Measurements from ENCODE around the gene PGAM5. TPM values are rescaled to one million over a fixed set of nuclear protein-coding genes. Genes with fewer than 3 reads are reported as not detected.
"Not testable (repeated sequence)": the region's sequence is repeated elsewhere in the genome, so short reads cannot be mapped to it uniquely, and the experiment has no call there.

Gene PGAM5
- total RNA-seq, 4 donors from 2014 or later: 22.9 to 50.7 (median 33.2) TPM

GRCh38 chr12:132687211-132688164, 23.2 kb upstream of the PGAM5 start, which contains the start of the genes POLE and PXMP2:
Gene POLE (minus strand): TSS chr12:132687342. CDS start chr12:132687315, 27 bp downstream.
Gene PXMP2 (plus strand): TSS chr12:132687587. CDS start chr12:132687671, 84 bp downstream.
- peak within 1 kb of the TSS; percentile 37 to 79 (median 67) for H3K27ac ChIP-seq
- WGBS, 2 donors: 2% methylated on average over 32 of the region's 134 CpGs; no CpG with 5 or more reads in 1 of the 2 donors

DNA sequence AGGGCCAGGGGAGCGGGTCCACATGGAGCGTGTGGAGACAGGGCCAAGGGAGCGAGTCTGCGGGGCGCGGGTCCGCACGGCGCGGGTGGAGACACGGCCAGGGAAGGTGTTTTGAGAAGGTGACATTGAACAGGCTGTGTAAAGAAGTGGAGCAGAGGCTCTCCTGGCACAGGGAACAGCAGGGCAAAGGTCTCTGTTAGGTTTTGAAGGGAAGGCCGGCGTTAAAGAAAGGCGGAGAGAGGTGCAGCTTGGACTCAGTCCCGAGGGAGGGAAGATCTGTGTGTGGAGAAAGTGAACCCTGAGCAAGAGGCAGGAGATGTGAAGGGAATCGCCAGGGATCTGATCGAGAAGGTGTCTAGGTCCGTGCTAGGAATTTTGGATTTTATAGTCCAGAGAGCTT, 21.4 kb upstream of the PGAM5 start:
- H3K36me3 ChIP-seq: peaks cover 0 to 6% (median 0%) of the 10 kb centered on the region in 3 donors
- 78 to 83% methylated on average over 18 of the region's 18 CpGs for WGBS, 2 donors
- H3K27ac ChIP-seq: peak overlapping the region in 2 of 4 donors; percentile 11 to 50
- no peak for DNase-seq (ENCODE audit: low spot score in 2 of 2)
- no peaks in the 10 kb centered on the region for H3K27me3 ChIP-seq
- TF ChIP-seq EP300 (IDR thresholded peaks at IDR 0.05) (no peak), POLR2A (IDR thresholded peaks at IDR 0.05) (no peak)
- TF ChIP-seq, protein P1, sequence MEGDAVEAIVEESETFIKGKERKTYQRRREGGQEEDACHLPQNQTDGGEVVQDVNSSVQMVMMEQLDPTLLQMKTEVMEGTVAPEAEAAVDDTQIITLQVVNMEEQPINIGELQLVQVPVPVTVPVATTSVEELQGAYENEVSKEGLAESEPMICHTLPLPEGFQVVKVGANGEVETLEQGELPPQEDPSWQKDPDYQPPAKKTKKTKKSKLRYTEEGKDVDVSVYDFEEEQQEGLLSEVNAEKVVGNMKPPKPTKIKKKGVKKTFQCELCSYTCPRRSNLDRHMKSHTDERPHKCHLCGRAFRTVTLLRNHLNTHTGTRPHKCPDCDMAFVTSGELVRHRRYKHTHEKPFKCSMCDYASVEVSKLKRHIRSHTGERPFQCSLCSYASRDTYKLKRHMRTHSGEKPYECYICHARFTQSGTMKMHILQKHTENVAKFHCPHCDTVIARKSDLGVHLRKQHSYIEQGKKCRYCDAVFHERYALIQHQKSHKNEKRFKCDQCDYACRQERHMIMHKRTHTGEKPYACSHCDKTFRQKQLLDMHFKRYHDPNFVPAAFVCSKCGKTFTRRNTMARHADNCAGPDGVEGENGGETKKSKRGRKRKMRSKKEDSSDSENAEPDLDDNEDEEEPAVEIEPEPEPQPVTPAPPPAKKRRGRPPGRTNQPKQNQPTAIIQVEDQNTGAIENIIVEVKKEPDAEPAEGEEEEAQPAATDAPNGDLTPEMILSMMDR (IDR thresholded peaks at IDR 0.05): no peak
- H3K9me3 ChIP-seq: no peaks in the 10 kb centered on the region
- H3K4me1 ChIP-seq: peaks cover 0 to 32% (median 4%) of the 10 kb centered on the region in 4 donors
- H3K4me3 ChIP-seq: peak overlapping the region in 2 of 4 donors; percentile 9 to 26

More at GRCh38 chr12:132687211-132688164, 23.2 kb upstream of the PGAM5 start, which contains the start of the genes POLE and PXMP2:
- DNase-seq (ENCODE audit: low spot score in 2 of 2): peak; percentile 92 to 94
- peak within 1 kb of the TSS; percentile 83 to 98 (median 92) for H3K4me3 ChIP-seq
- H3K9me3 ChIP-seq: no peaks in the 10 kb centered on the region
- H3K27me3 ChIP-seq: no peaks in the 10 kb centered on the region
- peaks cover 0 to 32% (median 4%) of the 10 kb centered on the region in 4 donors for H3K4me1 ChIP-seq
- H3K36me3 ChIP-seq: peaks cover 0 to 6% (median 0%) of the 10 kb centered on the region in 3 donors
- TF ChIP-seq POLR2A (IDR thresholded peaks at IDR 0.05) (peak in 1 of 2 donors; percentile 66), EP300 (IDR thresholded peaks at IDR 0.05) (peak; percentile 72 to 82)
- TF ChIP-seq, protein P1 (IDR thresholded peaks at IDR 0.05): peak in 3 of 5 experiments; percentile 13 to 57 (median 52)

GRCh38 chr12:132690112-132690511, 20.5 kb upstream of the PGAM5 start:
- no peak for DNase-seq (ENCODE audit: low spot score in 2 of 2)
- Histone ChIP-seq H3K4me3 (no peak overlapping the region), H3K27me3 (no peaks in the 10 kb centered on the region), H3K9me3 (no peaks in the 10 kb centered on the region), H3K4me1 (peaks cover 0 to 29% (median 4%) of the 10 kb centered on the region in 4 donors), H3K36me3 (peaks cover 0 to 6% (median 0%) of the 10 kb centered on the region in 3 donors), H3K27ac (no peak overlapping the region)
- 91 to 96% methylated on average over 9 of the region's 9 CpGs for WGBS, 2 donors
- no peak for TF ChIP-seq POLR2A (IDR thresholded peaks at IDR 0.05)
- no peak for TF ChIP-seq EP300 (IDR thresholded peaks at IDR 0.05)
- TF ChIP-seq, protein P1 (IDR thresholded peaks at IDR 0.05): no peak

DNA sequence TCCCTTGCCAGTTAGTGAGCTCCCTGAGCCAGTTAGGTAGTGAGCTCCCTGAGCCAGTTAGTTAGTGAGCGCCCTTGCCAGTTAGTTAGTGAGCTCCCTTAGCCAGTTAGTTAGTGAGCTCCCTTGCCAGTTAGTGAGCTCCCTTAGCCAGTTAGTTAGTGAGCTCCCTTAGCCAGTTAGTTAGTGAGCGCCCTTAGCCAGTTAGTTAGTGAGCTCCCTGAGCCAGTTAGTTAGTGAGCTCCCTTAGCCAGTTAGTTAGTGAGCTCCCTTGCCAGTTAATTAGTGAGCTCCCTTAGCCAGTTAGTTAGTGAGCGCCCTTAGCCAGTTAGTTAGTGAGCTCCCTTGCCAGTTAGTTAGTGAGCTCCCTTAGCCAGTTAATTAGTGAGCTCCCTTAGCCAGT, 18.6 kb upstream of the PGAM5 start:
- 94 to 96% methylated on average over 3 of the region's 3 CpGs for WGBS, 2 donors
- H3K4me1 ChIP-seq: peaks cover 0 to 15% (median 0%) of the 10 kb centered on the region in 4 donors

GRCh38 chr12:132694888-132695287, 15.8 kb upstream of the PGAM5 start:
- H3K27ac ChIP-seq; DNase-seq (ENCODE audit: low spot score in 2 of 2); H3K4me1 ChIP-seq; H3K4me3 ChIP-seq; H3K9me3 ChIP-seq; H3K27me3 ChIP-seq: not testable (repeated sequence)
- WGBS, 2 donors: 100% methylated on average over 3 of the region's 3 CpGs
- H3K36me3 ChIP-seq: peaks cover 0 to 47% (median 2%) of the 10 kb centered on the region in 3 donors

More for the DNA sequence above, 18.6 kb upstream of the PGAM5 start:
- not testable (repeated sequence) for H3K27ac ChIP-seq; DNase-seq (ENCODE audit: low spot score in 2 of 2); H3K9me3 ChIP-seq; H3K27me3 ChIP-seq; H3K4me3 ChIP-seq
- peaks cover 0 to 21% (median 2%) of the 10 kb centered on the region in 3 donors for H3K36me3 ChIP-seq
